Astrocyte (in vitro differentiated cells and primary cell): ENCODE data around the gene PTPA. TPM values are rescaled to one million over a fixed set of nuclear protein-coding genes. Genes with fewer than 3 reads are reported as not detected.

Experiments
- DNase-seq: peaks from one replicate; pipeline ENCODE4 v3.0.0-alpha.2; 2010; ENCODE audit warnings: low read depth
- FAIRE-seq: peaks from 2 replicates; lab custom pipeline; 2011; peaks lifted over from hg19 to GRCh38; lab: Jason Lieb, UNC
- H2AFZ ChIP-seq: 2 replicates; pipeline ENCODE4 v1.6.0; 2012; ENCODE audit warnings: low read depth, low read length, inconsistent platforms
- H3K27ac ChIP-seq: 2 replicates; pipeline ENCODE4 v1.5.1; 2011; ENCODE audit warnings: low read depth, low read length, inconsistent platforms
- H3K27me3 ChIP-seq: 2 replicates; pipeline ENCODE4 v1.6.0; 2011; ENCODE audit warnings: low read length, inconsistent platforms; ENCODE audit not compliant: insufficient read depth
- H3K36me3 ChIP-seq: 2 replicates; pipeline ENCODE4 v1.5.1; 2011; ENCODE audit warnings: low read length, inconsistent platforms; ENCODE audit not compliant: insufficient read depth
- H3K4me1 ChIP-seq: 2 replicates; pipeline ENCODE4 v1.5.1; 2011; ENCODE audit warnings: low read length, inconsistent platforms; ENCODE audit not compliant: insufficient read depth
- H3K4me2 ChIP-seq: 2 replicates; pipeline ENCODE4 v1.6.0; 2012; ENCODE audit warnings: low read length, inconsistent platforms
- H3K4me3 ChIP-seq: 2 replicates; pipeline ENCODE4 v1.5.1; 2011; ENCODE audit warnings: low read depth, mild to moderate bottlenecking, low read length, inconsistent platforms; ENCODE audit not compliant: insufficient read depth
- H3K79me2 ChIP-seq: 2 replicates; pipeline ENCODE4 v1.6.0; 2012; ENCODE audit warnings: mild to moderate bottlenecking, low read length, inconsistent platforms; ENCODE audit not compliant: insufficient read depth
- H3K9ac ChIP-seq: 2 replicates; pipeline ENCODE4 v1.6.0; 2012; ENCODE audit warnings: mild to moderate bottlenecking, low read length, inconsistent platforms
- H3K9me3 ChIP-seq: 2 replicates; pipeline ENCODE4 v1.5.1; 2012; ENCODE audit warnings: low read depth, mild to moderate bottlenecking, low read length, inconsistent platforms; ENCODE audit not compliant: insufficient read depth
- H4K20me1 ChIP-seq: 2 replicates; pipeline ENCODE4 v1.6.0; 2012; ENCODE audit warnings: low read length, inconsistent platforms; ENCODE audit not compliant: insufficient read depth
- H3K27ac Mint-ChIP-seq: one replicate; pipeline ENCODE4 v1.8.0; 2021; ENCODE audit warnings: mild to moderate bottlenecking, mixed read lengths; ENCODE audit not compliant: unreplicated experiment
- H3K27me3 Mint-ChIP-seq: one replicate; pipeline ENCODE4 v1.8.0; 2021; ENCODE audit warnings: low read depth, mixed read lengths; ENCODE audit not compliant: unreplicated experiment
- H3K36me3 Mint-ChIP-seq: one replicate; pipeline ENCODE4 v1.8.0; 2021; ENCODE audit warnings: low read depth, mixed read lengths; ENCODE audit not compliant: unreplicated experiment
- H3K4me1 Mint-ChIP-seq: one replicate; pipeline ENCODE4 v1.8.0; 2021; ENCODE audit warnings: low read depth, mixed read lengths; ENCODE audit not compliant: unreplicated experiment
- H3K4me3 Mint-ChIP-seq: one replicate; pipeline ENCODE4 v1.8.0; 2021; ENCODE audit warnings: mild to moderate bottlenecking, moderate library complexity, mixed read lengths; ENCODE audit not compliant: unreplicated experiment
- H3K9me3 Mint-ChIP-seq: one replicate; pipeline ENCODE4 v1.8.0; 2021; ENCODE audit warnings: mild to moderate bottlenecking, mixed read lengths; ENCODE audit not compliant: unreplicated experiment
- CTCF ChIP-seq: IDR thresholded peaks from 2 replicates; pipeline ENCODE4 v1.5.1; 2011; ENCODE audit warnings: low read depth, mild to moderate bottlenecking, inconsistent platforms, low read length, moderate library complexity; ENCODE audit not compliant: insufficient read depth
- EZH2 ChIP-seq: IDR thresholded peaks from 2 replicates; pipeline ENCODE4 v1.6.1; 2012; ENCODE audit warnings: mild to moderate bottlenecking, low read length, inconsistent platforms; ENCODE audit not compliant: insufficient read depth
- total RNA-seq: library from RNA; stranded (reverse); gene quantifications from 2 replicates; pipeline ENCODE4 v1.2.1, GENCODE V29; 2021

Gene PTPA
- total RNA-seq, 1 donor from 2014 or later = 122 TPM

GRCh38 chr9:129174724-129175514, 63.7 kb downstream of the PTPA start:
- Histone ChIP-seq H3K79me2 (peaks cover 32% of the 10 kb centered on the region), H4K20me1 (peaks cover 15% of the 10 kb centered on the region), H3K4me3 (peak overlapping the region; percentile 89), H2AFZ (peak overlapping the region; percentile 72), H3K36me3 (no peaks in the 10 kb centered on the region), H3K9me3 (no peaks in the 10 kb centered on the region), H3K27ac (peak overlapping the region; percentile 92), H3K9ac (peak overlapping the region; percentile 96), H3K27me3 (no peaks in the 10 kb centered on the region), H3K4me2 (peak overlapping the region; percentile 89), H3K4me1 (peaks cover 39% of the 10 kb centered on the region)
- TF ChIP-seq EZH2 = no peak
- no peak for TF ChIP-seq CTCF
- Mint-ChIP-seq H3K9me3 (no peaks in the 10 kb centered on the region), H3K27ac (peak overlapping the region; percentile 99), H3K36me3 (peaks cover 2% of the 10 kb centered on the region), H3K4me3 (peak overlapping the region; percentile 94), H3K4me1 (peaks cover 23% of the 10 kb centered on the region), H3K27me3 (peaks cover 5% of the 10 kb centered on the region)
- FAIRE-seq (no peak), DNase-seq (peak; percentile 87)

GRCh38 chr9:129175515-129175824, 64.3 kb downstream of the PTPA start:
- Histone ChIP-seq H2AFZ (no peak overlapping the region), H3K4me1 (peaks cover 34% of the 10 kb centered on the region), H3K9me3 (no peaks in the 10 kb centered on the region), H3K27me3 (no peaks in the 10 kb centered on the region), H3K79me2 (peaks cover 32% of the 10 kb centered on the region), H3K4me2 (peak overlapping the region; percentile 89), H3K4me3 (peak overlapping the region; percentile 89), H3K27ac (peak overlapping the region; percentile 92), H3K36me3 (no peaks in the 10 kb centered on the region), H3K9ac (peak overlapping the region; percentile 96), H4K20me1 (peaks cover 15% of the 10 kb centered on the region)
- H3K27ac Mint-ChIP-seq = peak overlapping the region; percentile 96
- peaks cover 10% of the 10 kb centered on the region for H3K27me3 Mint-ChIP-seq
- DNase-seq (no peak), FAIRE-seq (no peak)
- H3K9me3 Mint-ChIP-seq = no peaks in the 10 kb centered on the region
- TF ChIP-seq EZH2 (no peak), CTCF (no peak)
- peak overlapping the region; percentile 94 for H3K4me3 Mint-ChIP-seq
- H3K36me3 Mint-ChIP-seq = peaks cover 2% of the 10 kb centered on the region
- peaks cover 18% of the 10 kb centered on the region for H3K4me1 Mint-ChIP-seq
